Measurements from ENCODE around the gene GEMIN8. TPM values are rescaled to one million over a fixed set of nuclear protein-coding genes. Genes with fewer than 3 reads are reported as not detected.

GEMIN8 gene, protein sequence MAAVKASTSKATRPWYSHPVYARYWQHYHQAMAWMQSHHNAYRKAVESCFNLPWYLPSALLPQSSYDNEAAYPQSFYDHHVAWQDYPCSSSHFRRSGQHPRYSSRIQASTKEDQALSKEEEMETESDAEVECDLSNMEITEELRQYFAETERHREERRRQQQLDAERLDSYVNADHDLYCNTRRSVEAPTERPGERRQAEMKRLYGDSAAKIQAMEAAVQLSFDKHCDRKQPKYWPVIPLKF
- 10.0 to 11.1 TPM (median 10.7 TPM) in 5 replicates for total RNA-seq (2022; extraction: Qiagen RNA extraction; ENCODE audit: low read depth)

DNA sequence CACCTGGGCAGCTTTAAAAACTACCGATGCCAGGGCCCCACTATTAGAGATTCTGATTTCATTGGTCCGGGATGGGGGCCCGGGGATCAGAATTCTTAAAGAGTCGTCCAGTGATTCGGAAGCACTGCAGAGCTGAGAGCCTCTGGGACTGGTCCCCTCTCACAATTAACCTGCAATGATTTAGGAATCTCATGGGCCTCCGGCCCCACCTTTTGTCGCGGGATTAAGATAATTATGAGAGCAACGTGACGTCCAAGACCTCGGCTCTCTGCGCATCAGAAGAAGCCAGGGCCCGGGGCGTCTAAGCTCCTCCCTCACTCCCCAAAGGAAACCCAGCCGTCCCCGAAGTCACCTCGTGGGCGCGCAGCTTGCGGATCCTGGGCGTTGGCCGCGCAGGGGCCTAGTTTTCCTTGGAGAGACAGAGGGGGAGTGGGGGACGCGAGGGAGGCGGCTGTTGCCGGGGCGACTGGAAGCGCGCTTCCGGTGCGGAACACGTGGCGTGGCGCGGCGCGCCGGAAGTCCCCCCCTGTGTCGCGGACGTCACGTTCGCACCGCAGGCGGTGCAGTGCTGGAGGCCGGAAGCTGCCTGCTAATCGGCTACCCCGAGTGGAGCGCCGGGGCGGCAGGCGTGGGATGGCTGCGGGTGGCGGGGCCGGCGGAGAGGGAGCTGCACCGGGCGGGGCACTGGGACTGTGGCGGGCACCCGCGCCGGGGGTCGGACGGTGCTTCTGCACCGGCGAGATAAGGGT, at the start of gene GEMIN8:
GEMIN8 (minus strand) TSS at position 468 of the 749 bp plus-strand sequence. CDS start 8,414 bp downstream, outside the sequence.

Other genes with a start within 250 kb of the GEMIN8 start
- gene GPM6B, start 212.8 kb downstream of the GEMIN8 start, total RNA-seq (2022; extraction: Qiagen RNA extraction; ENCODE audit: low read depth) = not detected in 5 replicates

All from A549 treated with DMSO at 1 μM for 4 hours (cell line).